Measurements from ENCODE around the gene NNT. TPM values are rescaled to one million over a fixed set of nuclear protein-coding genes. Genes with fewer than 3 reads are reported as not detected.

Gene NNT
- total and polyA plus RNA-seq, 2 of the 13 experiments (the other 11 are each of a cell fraction or from before 2014, with no cell fraction given): 21.1 to 58.0 TPM

- TF ChIP-seq STAG1 (CRISPR knock-in tag; IDR thresholded peaks at IDR 0.05) (no peak), ZBED4 (CRISPR knock-in tag; IDR thresholded peaks at IDR 0.05; ENCODE audit: borderline replicate concordance) (peak; percentile 64; the same call in 1 of the 2 replicates), SMARCE1 (IDR thresholded peaks at IDR 0.05; ENCODE audit: borderline replicate concordance) (no peak), FLYWCH1 (CRISPR knock-in tag; IDR thresholded peaks at IDR 0.05) (0 out of 2 replicates have a peak, but pooled peaks have one; percentile 68), ZNF326 (CRISPR knock-in tag; IDR thresholded peaks at IDR 0.05; ENCODE audit: borderline replicate concordance) (no peak), SRF (IDR thresholded peaks at IDR 0.05; ENCODE audit: low read depth, low read length) (no peak), UBTF (CRISPR knock-in tag; IDR thresholded peaks at IDR 0.05) (peak; percentile 83; the same call in 1 of the 2 replicates), PLSCR1 (CRISPR knock-in tag; IDR thresholded peaks at IDR 0.05; ENCODE audit: borderline replicate concordance) (no peak), HNF1B (CRISPR knock-in tag; IDR thresholded peaks at IDR 0.05) (peak; percentile 66; the same call in 1 of the 2 replicates), ZBTB7A (CRISPR knock-in tag; IDR thresholded peaks at IDR 0.05) (peak; percentile 57; the same call in 1 of the 2 replicates), ZNF253 (CRISPR knock-in tag; IDR thresholded peaks at IDR 0.05; ENCODE audit: borderline replicate concordance) (no peak), ZNF10 (CRISPR knock-in tag; IDR thresholded peaks at IDR 0.05; ENCODE audit: borderline replicate concordance, low read depth) (no peak), ZNF563 (CRISPR knock-in tag; IDR thresholded peaks at IDR 0.05) (peak; percentile 91), CTCF (CRISPR knock-in tag; IDR thresholded peaks at IDR 0.05) (no peak; the same call in 1 of the 2 replicates), ZNF296 (CRISPR knock-in tag; conservative IDR thresholded peaks at IDR 0.05) (no peak), YEATS2 (CRISPR knock-in tag; IDR thresholded peaks at IDR 0.05; ENCODE audit: borderline replicate concordance) (0 out of 2 replicates have a peak, but pooled peaks have one; percentile 23)
Observed at GRCh38 chr5:43602461-43603343, at the start of gene NNT (continued).

Measured in HepG2 (cell line).